Fibroblast of villous mesenchyme (primary cell): ENCODE data around the gene LSM2. TPM values are rescaled to one million over a fixed set of nuclear protein-coding genes. Genes with fewer than 3 reads are reported as not detected.

Source experiments
- DNase-seq: peaks from one replicate; pipeline ENCODE4 v3.0.0-alpha.2; 2010; ENCODE audit warnings: low read depth
- H3K4me3 ChIP-seq: 2 replicates; pipeline ENCODE4 v1.5.1; 2011; ENCODE audit warnings: low read depth, mild to moderate bottlenecking, low read length
- CTCF ChIP-seq: IDR thresholded peaks from 2 replicates; pipeline ENCODE4 v1.5.1; 2012; ENCODE audit warnings: low read depth, mild to moderate bottlenecking, low read length; ENCODE audit not compliant: insufficient read depth
- total RNA-seq: library from RNA; depleted of rRNA; stranded (reverse); fragments of >200 nt; gene quantifications from 2 replicates; pipeline ENCODE4 v1.2.3, GENCODE V29; 2012

Gene LSM2
- total RNA-seq, 1 donor = 23.7 TPM

- peak; percentile 77 for TF ChIP-seq CTCF
- no peak overlapping the region for H3K4me3 ChIP-seq
- peak; percentile 64 for DNase-seq
These were observed 36.9 kb downstream of the LSM2 start for GRCh38 chr6:31769684-31770371.

DNA sequence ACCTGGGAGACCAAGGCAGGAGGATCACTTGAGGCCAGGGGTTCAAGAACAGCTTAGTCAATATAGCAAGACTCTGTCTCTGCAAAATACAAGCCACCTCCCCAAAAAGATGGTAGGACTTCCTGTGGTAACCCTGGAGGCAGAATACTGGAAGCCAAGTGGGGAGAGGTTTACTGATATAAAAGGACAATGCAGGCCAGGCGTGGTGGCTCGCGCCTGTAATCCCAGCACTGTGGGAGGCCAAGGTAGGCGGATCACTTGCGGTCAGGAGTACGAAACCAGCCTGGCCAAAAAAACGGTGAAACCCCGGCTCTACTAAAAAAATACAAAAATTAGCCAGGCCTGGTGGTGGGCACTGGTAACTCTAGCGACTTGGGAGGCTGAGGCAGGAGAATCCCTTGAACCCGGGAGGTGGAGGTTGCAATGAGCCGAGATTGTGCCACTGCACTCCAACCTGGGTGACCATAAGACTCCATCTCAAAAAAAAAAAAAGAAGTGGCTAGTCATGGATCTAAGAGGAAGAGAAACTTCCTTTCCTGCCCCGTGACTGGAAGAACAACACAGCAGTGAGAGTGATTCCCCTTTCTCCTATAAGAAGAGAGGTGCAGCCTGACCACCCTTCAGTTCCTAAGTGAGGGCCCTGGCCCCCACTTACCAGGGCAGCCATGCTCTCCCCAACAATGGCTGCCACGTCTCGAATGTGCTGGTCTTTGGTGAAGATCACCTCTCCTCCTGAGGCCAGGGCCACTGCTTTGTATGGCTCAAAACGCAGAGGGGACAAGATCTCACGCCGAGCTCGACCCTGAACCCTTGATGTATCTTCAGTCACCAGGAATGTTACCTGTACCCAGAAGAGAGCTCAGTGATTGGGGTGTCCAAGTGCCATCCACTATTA, 38.2 kb downstream of the LSM2 start:
- no peak overlapping the region for H3K4me3 ChIP-seq
- TF ChIP-seq CTCF = no peak
- DNase-seq = no peak

DNA sequence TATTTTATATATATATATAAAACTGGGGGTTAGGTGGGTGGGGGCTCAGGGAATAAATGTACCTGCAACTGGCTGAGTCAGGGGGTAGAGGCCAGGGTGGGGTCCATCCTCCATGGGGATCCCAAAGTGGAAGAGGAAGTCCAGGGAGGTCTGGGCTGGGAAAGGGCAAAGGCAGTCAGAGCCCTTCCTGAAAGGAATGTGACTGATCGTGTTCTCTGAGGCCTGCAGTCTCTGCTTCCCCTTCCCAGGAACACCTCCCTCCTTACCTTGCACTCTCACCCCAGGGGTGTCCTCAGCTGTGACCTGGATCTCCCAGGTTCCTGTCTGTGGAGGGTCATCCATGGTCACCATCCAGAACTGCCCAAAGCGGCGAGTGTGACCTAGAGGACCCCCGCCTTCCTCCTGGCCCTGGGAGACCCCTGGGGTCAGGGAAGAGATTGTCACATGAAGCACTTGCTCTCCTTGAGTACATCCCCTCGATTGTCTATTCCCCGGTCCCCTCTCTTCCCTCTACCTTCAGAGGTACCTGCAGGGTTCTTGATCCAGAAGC, 39.6 kb downstream of the LSM2 start:
- no peak for TF ChIP-seq CTCF
- DNase-seq = no peak
- no peak overlapping the region for H3K4me3 ChIP-seq

DNA sequence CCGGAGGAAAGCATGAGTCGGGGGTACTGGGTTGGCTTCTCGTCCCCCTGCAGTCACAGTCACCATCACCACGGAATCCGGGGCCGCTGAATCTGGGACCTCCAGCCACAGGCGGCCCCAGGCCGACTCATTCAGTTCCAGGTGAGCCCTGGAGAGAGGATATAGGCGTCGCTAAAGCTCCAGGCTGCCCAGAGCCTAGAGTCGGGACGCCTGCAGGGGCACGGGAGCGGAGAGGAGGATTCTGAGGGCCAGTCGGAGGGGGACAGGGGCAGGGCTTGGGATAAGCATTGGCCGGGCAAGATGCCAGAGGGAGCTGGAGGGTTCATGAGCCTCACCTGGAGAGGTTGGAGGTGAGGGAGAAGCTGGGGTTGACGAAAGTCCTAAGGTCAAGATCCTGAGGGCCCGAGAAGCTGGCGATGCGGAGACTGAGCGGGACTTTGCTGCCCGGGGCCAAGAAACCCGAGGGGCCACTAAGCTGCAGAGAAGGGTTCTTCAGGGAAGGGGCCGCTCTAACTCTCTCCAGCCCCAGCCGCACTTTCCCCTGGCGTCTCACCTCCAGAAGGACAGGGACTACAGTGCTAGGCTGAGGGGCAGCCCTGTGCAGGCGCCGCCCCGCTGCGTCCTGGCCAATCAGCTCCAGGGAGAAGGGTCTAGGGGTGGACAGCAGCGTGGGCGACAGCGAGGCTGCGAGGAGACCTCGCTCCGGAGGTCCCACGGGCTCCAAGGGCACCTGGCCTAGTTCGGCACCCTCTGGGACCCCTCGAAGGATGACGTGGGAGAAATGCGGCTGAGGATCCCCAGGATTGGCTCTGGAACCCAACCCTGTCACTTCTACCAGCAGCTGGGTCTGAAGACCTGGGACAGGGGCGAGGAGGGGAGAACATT, 40.6 kb downstream of the LSM2 start:
- TF ChIP-seq CTCF = no peak
- DNase-seq = peak; percentile 14
- peak overlapping the region; percentile 42 for H3K4me3 ChIP-seq

DNA sequence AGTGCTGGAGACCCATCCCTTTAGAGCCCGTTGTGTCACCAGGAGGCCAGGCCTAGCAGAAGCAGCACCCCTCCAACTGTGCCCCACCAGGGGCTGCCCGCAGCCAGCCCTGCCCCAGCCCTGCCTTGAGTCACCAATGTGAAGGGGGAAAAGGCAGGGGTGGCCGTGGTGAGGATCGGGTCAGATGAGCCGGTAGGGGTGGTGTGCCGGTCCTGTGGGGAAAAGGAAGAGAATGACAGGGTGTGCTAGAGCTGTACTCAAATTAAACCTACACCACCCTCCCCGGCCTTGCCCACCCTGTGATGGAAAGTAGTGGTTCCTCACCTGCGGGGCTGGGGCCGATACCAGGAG, 41.2 kb downstream of the LSM2 start:
- H3K4me3 ChIP-seq = no peak overlapping the region
- TF ChIP-seq CTCF = no peak
- DNase-seq = no peak

GRCh38 chr6:31764198-31764597, 42.6 kb downstream of the LSM2 start:
- no peak for DNase-seq
- H3K4me3 ChIP-seq = no peak overlapping the region
- no peak for TF ChIP-seq CTCF
